ENCODE results near the gene PITPNM3.

GRCh38 chr17:6408276-6408675, 148.1 kb downstream of the PITPNM3 start:
- TF ChIP-seq CTCF (IDR thresholded peaks at IDR 0.05) (no peak), POLR2A (IDR thresholded peaks at IDR 0.05) (no peak)

All from transverse colon (tissue), 3 donors.